Measurements from ENCODE around the gene TMEM218.

DNA sequence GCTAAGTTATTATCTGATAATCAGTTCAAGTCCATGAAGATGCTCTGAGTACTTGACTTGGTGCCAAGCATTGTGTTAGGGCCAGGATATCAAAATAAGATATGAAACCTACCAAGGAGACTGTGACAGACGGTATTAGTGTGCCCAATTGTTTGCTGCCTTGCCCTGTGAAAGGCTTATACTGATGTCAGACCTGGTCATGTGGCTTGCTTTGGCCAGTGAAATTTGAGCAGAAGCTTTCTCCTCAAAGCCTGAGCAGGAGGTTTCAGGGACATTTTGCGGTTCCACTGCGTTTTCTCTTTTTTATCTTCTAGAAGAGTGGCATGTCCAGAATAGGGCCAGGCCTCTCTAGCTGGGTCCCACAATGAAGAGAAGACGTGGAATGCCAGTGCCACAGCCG, 37.3 kb upstream of the TMEM218 start:
- TF ChIP-seq, protein P1, sequence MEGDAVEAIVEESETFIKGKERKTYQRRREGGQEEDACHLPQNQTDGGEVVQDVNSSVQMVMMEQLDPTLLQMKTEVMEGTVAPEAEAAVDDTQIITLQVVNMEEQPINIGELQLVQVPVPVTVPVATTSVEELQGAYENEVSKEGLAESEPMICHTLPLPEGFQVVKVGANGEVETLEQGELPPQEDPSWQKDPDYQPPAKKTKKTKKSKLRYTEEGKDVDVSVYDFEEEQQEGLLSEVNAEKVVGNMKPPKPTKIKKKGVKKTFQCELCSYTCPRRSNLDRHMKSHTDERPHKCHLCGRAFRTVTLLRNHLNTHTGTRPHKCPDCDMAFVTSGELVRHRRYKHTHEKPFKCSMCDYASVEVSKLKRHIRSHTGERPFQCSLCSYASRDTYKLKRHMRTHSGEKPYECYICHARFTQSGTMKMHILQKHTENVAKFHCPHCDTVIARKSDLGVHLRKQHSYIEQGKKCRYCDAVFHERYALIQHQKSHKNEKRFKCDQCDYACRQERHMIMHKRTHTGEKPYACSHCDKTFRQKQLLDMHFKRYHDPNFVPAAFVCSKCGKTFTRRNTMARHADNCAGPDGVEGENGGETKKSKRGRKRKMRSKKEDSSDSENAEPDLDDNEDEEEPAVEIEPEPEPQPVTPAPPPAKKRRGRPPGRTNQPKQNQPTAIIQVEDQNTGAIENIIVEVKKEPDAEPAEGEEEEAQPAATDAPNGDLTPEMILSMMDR (IDR thresholded peaks at IDR 0.05): no peak
- TF ChIP-seq EZH2 (IDR thresholded peaks at IDR 0.05; ENCODE audit: borderline replicate concordance, insufficient read depth, low read depth, low read length, poor library complexity, severe bottlenecking): no peak

Data from B cell (primary cell).